ENCODE data around the gene GOLPH3. TPM values are rescaled to one million over a fixed set of nuclear protein-coding genes. Genes with fewer than 3 reads are reported as not detected.
A peak's percentile ranks its signal among the peaks of the same experiment; 100 is the strongest.

Gene GOLPH3
- 61.8 TPM for polyA plus RNA-seq (2013, experiment 1 of 2)
- 60.8 TPM for polyA plus RNA-seq (2013, experiment 2 of 2)

DNA sequence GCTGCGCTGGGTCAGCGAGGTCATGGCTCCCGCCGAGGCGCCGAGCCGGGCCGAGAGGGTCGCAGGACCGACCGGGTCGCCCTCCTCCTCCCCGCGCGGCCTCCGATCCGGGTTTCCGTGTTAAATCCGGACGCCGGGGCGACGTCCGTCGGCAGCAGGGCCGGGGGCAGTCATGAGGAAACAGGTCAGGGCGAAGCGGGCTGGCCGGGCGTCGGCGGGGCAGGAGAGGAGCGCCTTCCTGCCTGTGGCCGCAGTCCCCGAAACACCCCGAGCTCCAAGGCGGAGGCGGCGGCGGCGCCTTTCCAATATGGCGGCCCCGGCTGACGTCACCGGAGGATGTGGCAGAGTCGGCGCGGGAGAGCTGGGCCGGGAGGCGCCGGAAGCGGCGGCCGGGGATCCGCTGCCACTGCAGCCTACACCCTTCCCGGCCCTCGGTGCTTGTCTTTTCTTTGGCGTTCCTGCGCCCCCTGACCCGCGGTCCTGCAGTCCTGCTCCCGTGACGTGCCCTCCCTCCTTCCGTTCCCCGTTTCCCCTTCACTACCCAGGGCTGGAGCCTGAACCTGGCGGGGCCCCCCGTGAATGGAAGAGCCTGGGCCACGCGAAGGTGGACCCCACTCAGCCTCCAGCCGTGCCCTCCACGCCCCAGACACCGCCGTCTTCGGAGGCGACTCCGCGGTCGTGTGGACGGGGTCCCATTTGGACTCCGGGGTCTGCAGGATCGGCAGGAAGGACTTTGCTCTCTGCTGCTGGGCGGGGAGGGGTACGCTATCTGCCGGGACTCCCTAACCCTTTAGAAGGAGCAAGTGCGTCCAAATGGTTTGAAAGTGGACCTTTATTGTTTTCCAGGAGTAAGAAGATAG is at the start of gene GOLPH3:
Gene GOLPH3, minus strand, starts transcription at position 309 of the 860 bp plus-strand sequence. Its CDS starts 285 bp downstream, at position 24.
- Histone ChIP-seq H3K79me1 (ENCODE audit: low read depth, low read length) (peaks cover 5% of the 10 kb centered on the region), H2AK5ac (ENCODE audit: low read depth, low read length) (peak within 1 kb of the TSS; percentile 90), H4K8ac (ENCODE audit: low read depth, low read length) (peak within 1 kb of the TSS; percentile 92), H3K4me1 (ENCODE audit: control insufficient read depth in 2 of 2, insufficient read depth in 1 of 2, low read depth in 1 of 2, low read length in 2 of 2) (peaks cover 1 to 4% of the 10 kb centered on the region in 2 donors), H2AFZ (ENCODE audit: low read length) (peak within 1 kb of the TSS; percentile 98), H2BK15ac (ENCODE audit: low read length) (peak within 1 kb of the TSS; percentile 99), H4K91ac (ENCODE audit: low read depth, low read length, poor library complexity) (peak within 1 kb of the TSS; percentile 53), H3K18ac (ENCODE audit: low read length) (peak within 1 kb of the TSS; percentile 100), H3K27me3 (ENCODE audit: control insufficient read depth in 3 of 3, insufficient read depth in 3 of 3, low read depth in 1 of 3, low read length in 3 of 3) (peaks cover 0 to 2% (median 0%) of the 10 kb centered on the region in 3 experiments), H3K9me3 (replicated peaks in 1 of 2; ENCODE audit: control insufficient read depth in 2 of 2, insufficient read depth in 1 of 2, low read depth in 1 of 2, low read length in 2 of 2) (no peaks in the 10 kb centered on the region), H3K9ac (ENCODE audit: low read depth, low read length, poor library complexity) (peak within 1 kb of the TSS; percentile 99), H3K14ac (ENCODE audit: low read length) (peak within 1 kb of the TSS; percentile 89), H2BK5ac (ENCODE audit: low read length) (peak within 1 kb of the TSS; percentile 99), H3K27ac (replicated peaks; ENCODE audit: low read length) (peak within 1 kb of the TSS; percentile 99), H2BK12ac (ENCODE audit: low read length) (peak within 1 kb of the TSS; percentile 58), H3K36me3 (replicated peaks in 1 of 2; ENCODE audit: control insufficient read depth in 2 of 2, insufficient read depth in 2 of 2, low read length in 2 of 2) (peaks cover 3 to 30% of the 10 kb centered on the region in 2 donors), H3K4me2 (ENCODE audit: insufficient read depth, low read length, poor library complexity, severe bottlenecking) (peak within 1 kb of the TSS; percentile 85), H2BK120ac (ENCODE audit: low read depth, low read length) (peak within 1 kb of the TSS; percentile 87), H3K23ac (ENCODE audit: low read depth, low read length, poor library complexity) (peak within 1 kb of the TSS; percentile 99), H3K4me3 (ENCODE audit: low read length in 2 of 2) (peak within 1 kb of the TSS; percentile 92 to 97), H3K4ac (ENCODE audit: low read length) (no peak within 1 kb of the TSS)
- peak; percentile 89 for DNase-seq (ENCODE audit: low spot score)
- no CpG with 5 or more reads among the region's 85 CpGs for WGBS, 2 donors (ENCODE audit: extremely low coverage in 2 of 2, insufficient read length in 2 of 2, insufficient replicate concordance in 1 of 2)

DNA sequence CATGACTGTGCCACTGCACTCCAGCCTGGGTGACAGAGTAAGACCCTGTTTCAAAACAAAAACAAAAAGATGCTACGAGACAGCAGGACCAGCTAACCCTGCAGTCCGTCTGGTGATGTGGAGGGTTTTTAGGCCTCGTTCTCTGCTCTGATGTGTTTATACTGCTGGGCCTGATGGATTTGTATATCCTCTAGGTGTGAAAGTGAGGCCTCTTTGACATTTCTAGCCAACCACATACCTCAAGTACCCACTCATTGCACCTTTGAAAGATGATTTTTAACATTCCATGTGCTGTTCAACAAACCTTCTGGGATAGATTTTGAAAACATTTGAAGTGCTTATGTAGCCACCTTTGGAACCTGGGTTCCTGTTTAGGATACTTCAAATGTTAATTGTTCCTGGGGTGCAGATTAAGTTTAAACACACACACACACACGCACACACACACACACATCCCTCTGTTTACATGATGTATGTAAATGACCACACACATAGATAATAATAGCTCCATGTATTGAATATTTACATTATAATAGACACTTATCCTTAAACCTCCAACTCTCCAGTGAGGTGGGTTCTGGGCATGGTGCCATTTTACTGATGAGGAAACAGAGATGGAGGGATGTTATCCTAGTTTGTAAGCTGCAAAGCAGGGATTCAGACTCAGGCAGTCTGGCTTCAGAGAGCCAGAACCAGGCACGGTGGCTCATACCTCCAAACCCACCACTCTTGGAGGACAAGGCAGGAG is 48.8 kb upstream of the GOLPH3 start:
- Histone ChIP-seq H2BK15ac (ENCODE audit: low read length) (no peak overlapping the region), H2BK12ac (ENCODE audit: low read length) (no peak overlapping the region), H3K4ac (ENCODE audit: low read length) (no peak overlapping the region), H3K9me3 (replicated peaks in 1 of 2; ENCODE audit: control insufficient read depth in 2 of 2, insufficient read depth in 1 of 2, low read depth in 1 of 2, low read length in 2 of 2) (peaks cover 0 to 2% of the 10 kb centered on the region in 2 donors), H3K4me2 (ENCODE audit: insufficient read depth, low read length, poor library complexity, severe bottlenecking) (no peak overlapping the region), H3K27ac (replicated peaks; ENCODE audit: low read length) (no peak overlapping the region), H3K23ac (ENCODE audit: low read depth, low read length, poor library complexity) (no peak overlapping the region), H4K91ac (ENCODE audit: low read depth, low read length, poor library complexity) (no peak overlapping the region), H2BK5ac (ENCODE audit: low read length) (no peak overlapping the region), H3K9ac (ENCODE audit: low read depth, low read length, poor library complexity) (no peak overlapping the region), H2BK120ac (ENCODE audit: low read depth, low read length) (no peak overlapping the region), H3K4me1 (ENCODE audit: control insufficient read depth in 2 of 2, insufficient read depth in 1 of 2, low read depth in 1 of 2, low read length in 2 of 2) (peaks cover under 1 to 6% of the 10 kb centered on the region in 2 donors), H2AK5ac (ENCODE audit: low read depth, low read length) (no peak overlapping the region), H3K36me3 (replicated peaks in 1 of 2; ENCODE audit: control insufficient read depth in 2 of 2, insufficient read depth in 2 of 2, low read length in 2 of 2) (peaks cover 0 to 14% of the 10 kb centered on the region in 2 donors), H3K27me3 (ENCODE audit: control insufficient read depth in 3 of 3, insufficient read depth in 3 of 3, low read depth in 1 of 3, low read length in 3 of 3) (no peaks in the 10 kb centered on the region), H4K8ac (ENCODE audit: low read depth, low read length) (no peak overlapping the region), H3K14ac (ENCODE audit: low read length) (no peak overlapping the region), H3K4me3 (ENCODE audit: low read length in 2 of 2) (no peak overlapping the region), H3K18ac (ENCODE audit: low read length) (no peak overlapping the region), H3K79me1 (ENCODE audit: low read depth, low read length) (peaks cover 3% of the 10 kb centered on the region), H2AFZ (ENCODE audit: low read length) (no peak overlapping the region)
- DNase-seq (ENCODE audit: low spot score) = no peak
- no CpG with 5 or more reads among the region's 5 CpGs for WGBS, 2 donors (ENCODE audit: extremely low coverage in 2 of 2, insufficient read length in 2 of 2, insufficient replicate concordance in 1 of 2)

DNA sequence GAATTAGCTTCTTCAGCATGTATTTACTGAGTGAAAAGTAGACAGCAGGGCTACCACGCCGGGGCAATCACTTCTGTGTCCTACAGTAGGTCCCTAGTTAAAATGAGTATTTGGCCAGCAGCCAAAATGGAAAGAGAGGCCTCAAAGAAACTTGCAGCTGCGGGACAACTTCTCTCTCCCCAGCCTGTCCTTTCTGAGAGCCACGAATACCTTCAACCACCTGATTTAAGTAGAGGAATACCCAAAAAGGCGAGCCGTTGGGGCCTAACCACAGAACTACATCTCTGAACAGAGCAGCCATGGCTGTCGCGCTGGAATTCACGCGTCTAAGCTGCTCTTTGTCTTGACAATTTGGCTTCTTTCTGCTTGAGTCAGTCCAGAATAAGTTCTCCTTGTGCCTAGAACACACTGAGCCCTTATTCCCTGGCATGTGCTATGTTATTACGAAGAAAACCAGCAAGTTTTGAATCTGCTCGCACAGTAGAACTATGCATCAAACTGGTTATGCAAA is 43.8 kb upstream of the GOLPH3 start:
- Histone ChIP-seq H4K8ac (ENCODE audit: low read depth, low read length) (no peak overlapping the region), H3K4me1 (ENCODE audit: control insufficient read depth in 2 of 2, insufficient read depth in 1 of 2, low read depth in 1 of 2, low read length in 2 of 2) (peaks cover 3 to 4% of the 10 kb centered on the region in 2 donors), H2AFZ (ENCODE audit: low read length) (peak overlapping the region; percentile 53), H3K27ac (replicated peaks; ENCODE audit: low read length) (peak overlapping the region; percentile 21), H2BK15ac (ENCODE audit: low read length) (no peak overlapping the region), H3K36me3 (replicated peaks in 1 of 2; ENCODE audit: control insufficient read depth in 2 of 2, insufficient read depth in 2 of 2, low read length in 2 of 2) (no peaks in the 10 kb centered on the region), H3K4ac (ENCODE audit: low read length) (no peak overlapping the region), H3K14ac (ENCODE audit: low read length) (no peak overlapping the region), H2BK5ac (ENCODE audit: low read length) (no peak overlapping the region), H3K4me2 (ENCODE audit: insufficient read depth, low read length, poor library complexity, severe bottlenecking) (no peak overlapping the region), H2BK12ac (ENCODE audit: low read length) (no peak overlapping the region), H3K9ac (ENCODE audit: low read depth, low read length, poor library complexity) (no peak overlapping the region), H2AK5ac (ENCODE audit: low read depth, low read length) (no peak overlapping the region), H3K18ac (ENCODE audit: low read length) (no peak overlapping the region), H3K4me3 (ENCODE audit: low read length in 2 of 2) (no peak overlapping the region), H2BK120ac (ENCODE audit: low read depth, low read length) (no peak overlapping the region), H4K91ac (ENCODE audit: low read depth, low read length, poor library complexity) (no peak overlapping the region), H3K79me1 (ENCODE audit: low read depth, low read length) (peaks cover 3% of the 10 kb centered on the region), H3K9me3 (replicated peaks in 1 of 2; ENCODE audit: control insufficient read depth in 2 of 2, insufficient read depth in 1 of 2, low read depth in 1 of 2, low read length in 2 of 2) (no peaks in the 10 kb centered on the region), H3K23ac (ENCODE audit: low read depth, low read length, poor library complexity) (no peak overlapping the region), H3K27me3 (ENCODE audit: control insufficient read depth in 3 of 3, insufficient read depth in 3 of 3, low read depth in 1 of 3, low read length in 3 of 3) (no peaks in the 10 kb centered on the region)
- DNase-seq (ENCODE audit: low spot score) = no peak
- WGBS, 2 donors (ENCODE audit: extremely low coverage in 2 of 2, insufficient read length in 2 of 2, insufficient replicate concordance in 1 of 2) = no CpG with 5 or more reads among the region's 12 CpGs
